Measurements from ENCODE around the gene SHISA5.
"Not testable (repeated sequence)": the region's sequence is repeated elsewhere in the genome, so short reads cannot be mapped to it uniquely, and the experiment has no call there.

The SHISA5 gene

DNA sequence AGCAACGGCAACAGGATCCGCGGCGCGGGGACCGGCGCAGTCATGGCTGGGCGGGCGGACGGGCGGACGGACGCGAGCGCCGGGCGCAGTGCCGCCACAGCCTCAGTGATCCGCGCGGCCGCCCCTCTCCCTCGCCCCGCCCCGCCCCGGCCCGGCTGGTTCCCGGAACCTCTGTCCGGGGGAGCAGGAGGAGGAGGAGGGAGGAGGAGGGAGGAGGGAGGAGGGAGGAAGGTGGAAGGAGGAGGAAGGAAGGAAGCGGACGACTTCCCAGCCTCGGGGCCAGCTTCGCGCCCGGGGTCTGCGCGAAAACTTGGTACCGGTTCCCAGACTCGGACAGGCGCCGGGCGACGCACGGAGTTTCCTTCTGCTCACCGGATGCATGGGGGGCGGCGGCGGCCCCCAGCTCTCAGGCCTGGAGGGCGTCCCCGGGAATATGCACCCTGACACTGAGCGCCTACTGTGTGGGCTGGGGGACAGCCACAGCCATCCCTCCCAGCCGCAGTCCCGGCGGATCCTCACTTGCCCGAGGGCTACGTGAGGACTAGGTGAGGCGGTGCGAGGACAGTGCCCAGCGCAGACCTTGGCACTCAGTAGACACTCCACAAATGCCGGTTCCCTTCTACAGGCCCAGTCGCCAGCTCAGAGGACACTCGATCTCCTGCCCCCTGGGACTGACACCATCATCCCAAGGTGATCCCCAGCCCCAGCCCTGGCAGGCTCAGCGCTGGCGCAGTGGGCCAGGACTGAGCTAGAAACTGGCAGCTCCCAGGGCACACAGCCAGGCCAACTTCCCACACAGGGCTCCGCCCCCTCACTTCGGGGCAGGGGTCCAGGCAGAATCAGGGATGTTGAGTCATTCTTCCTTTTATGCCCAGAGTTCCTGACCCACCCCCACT is at the start of gene SHISA5:
TSS of gene SHISA5 (minus strand) at position 124 of the 896 bp plus-strand sequence. CDS start at position 44, 80 bp downstream.
- peak; percentile 41 to 59 for DNase-seq

GRCh38 chr3:48553361-48553760 is 49.4 kb upstream of the SHISA5 start:
- no peak for DNase-seq

DNA sequence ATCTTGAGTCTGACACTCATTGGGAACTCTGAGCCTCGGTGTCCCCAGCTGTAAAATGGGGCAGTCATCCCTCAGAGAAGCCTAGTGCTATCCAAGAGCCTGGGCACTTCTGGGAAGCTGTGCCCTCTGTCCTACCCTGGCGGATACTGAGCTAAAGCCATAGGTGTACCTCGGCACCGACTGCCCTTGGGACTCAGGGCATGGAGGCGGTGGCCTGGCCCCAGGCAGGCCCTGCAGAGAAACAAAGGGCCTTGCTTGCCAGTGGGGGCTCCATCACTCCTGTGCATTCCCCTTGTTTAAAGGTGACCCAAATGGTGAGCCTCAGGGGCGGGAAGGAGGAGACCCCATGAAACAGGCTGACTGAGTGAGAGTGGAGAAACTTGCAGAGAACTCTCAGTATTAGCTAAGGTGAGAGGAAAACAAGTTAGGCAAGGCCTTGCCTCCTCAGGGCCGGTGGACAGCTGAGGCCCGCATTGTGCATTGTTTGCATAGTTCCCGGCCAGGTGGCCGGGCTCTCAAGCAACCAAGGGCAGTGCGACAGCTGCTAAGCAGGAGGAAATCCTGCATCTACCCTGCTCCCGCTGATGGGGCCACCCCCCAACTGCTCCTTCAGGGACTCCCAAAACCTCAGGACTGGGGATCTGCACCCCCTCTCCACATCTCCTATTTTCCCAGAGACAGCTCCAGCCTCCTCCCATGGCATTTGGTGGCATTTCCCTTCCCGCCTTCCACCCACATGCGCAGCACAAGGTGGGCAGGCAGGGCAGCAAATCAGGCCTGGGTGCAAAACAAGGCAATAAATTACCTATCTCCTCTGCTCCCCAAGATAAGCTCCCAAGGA is 48.4 kb upstream of the SHISA5 start:
- no peak for DNase-seq

GRCh38 chr3:48551651-48552050 is 47.7 kb upstream of the SHISA5 start:
- not testable (repeated sequence) for DNase-seq

DNA sequence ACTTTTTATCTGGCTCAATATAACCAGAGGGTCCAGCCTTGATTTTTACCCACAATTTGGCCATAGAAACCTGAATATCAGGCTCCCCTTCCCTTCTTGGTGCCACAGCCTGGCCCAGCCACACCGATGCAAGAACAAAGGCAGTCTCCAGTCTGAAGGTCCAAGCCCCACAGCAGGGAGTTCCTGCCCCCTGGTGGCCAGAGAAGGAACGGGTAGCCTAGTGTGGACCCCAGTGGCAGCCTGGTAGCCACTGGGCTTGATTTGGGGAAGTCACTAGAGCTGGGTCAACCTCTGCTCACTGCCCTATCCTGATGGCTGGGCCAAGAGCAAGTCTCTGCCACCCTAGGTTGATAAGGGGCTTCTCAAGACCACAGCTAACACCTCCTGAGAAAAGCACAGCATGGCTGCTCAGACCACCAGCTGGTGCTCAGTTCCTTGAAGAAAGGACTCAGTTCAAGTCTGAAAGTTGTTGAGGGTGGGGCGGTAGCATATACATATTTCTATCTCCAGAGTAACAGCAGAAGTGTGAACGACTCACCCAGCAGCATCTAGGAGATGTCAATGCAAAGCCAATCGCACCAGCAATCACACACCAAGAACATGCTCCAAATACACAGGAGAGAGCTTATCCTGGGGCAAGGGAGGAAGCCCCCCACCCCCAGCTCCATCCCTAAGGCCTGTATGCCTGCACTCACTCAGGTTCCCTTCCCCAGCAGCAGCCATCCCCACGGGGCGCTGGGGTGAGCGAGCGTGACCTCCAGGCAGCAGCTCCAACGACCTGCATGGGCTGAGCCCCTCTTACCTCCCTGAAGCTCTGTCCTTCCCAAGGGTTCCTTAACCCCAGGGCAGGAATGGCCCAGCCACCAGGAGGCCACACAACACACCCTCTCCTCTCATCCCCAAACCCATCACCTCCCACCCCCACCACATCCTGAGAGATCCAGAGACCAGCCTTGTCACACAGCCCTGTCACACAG is 45.0 kb upstream of the SHISA5 start:
- DNase-seq = peak; percentile 77 to 81

- DNase-seq = no peak
These were observed 44.2 kb upstream of the SHISA5 start for GRCh38 chr3:48548126-48548525.

- DNase-seq = no peak
These were observed 42.3 kb upstream of the SHISA5 start for GRCh38 chr3:48546203-48546829.

DNA sequence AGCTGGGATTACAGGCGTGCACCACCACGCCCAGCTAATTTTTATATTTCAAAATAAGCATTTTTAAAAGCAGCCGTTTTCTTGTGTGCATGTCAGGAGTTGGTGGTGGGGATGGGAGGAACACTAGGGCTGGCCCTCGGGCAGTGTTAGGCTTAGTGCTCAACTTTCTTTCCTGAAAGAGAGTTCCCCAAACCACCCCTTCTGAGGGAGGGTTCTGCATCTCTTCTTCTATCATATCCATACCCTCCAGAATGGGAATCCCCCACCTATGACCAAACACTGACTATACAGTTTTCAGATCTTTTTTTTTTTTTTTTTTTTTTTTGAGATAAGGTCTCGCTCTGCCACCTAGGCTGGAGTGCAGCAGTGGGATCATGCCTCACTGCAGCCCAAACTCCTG is 40.2 kb upstream of the SHISA5 start:
- DNase-seq = no peak

DNA sequence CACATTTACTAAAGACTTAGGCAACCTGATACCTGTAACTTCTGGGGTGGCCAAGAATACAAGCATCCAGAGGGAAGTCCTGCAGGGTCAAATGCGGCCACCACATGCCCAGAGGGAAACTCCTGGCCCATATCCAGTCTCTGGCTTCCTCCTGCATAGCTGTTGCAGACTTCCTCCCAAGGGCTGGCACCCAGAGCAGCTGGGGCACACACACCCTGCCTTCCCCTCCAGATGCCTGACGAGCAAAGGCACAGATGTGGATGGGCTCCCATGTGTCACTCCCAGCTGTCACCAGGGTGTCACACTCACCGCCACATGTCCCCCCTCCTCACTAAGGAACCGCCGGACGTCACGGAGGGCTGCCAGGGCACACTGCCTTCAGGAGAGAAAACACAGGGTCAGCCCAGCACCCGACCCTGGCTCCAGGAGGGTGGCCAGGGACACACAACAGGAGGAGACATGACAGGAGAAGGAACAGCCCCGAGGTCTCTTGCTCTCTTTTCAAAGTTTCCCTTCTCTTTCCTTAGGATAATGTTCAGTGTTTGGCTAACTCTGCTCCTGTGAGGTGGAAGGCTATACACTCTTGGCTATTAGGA is 39.4 kb upstream of the SHISA5 start:
- no peak for DNase-seq

- DNase-seq = no peak
These were observed 34.5 kb upstream of the SHISA5 start for GRCh38 chr3:48538451-48538850.

- no peak for DNase-seq
These were observed 32.8 kb upstream of the SHISA5 start for GRCh38 chr3:48536785-48537184.

DNA sequence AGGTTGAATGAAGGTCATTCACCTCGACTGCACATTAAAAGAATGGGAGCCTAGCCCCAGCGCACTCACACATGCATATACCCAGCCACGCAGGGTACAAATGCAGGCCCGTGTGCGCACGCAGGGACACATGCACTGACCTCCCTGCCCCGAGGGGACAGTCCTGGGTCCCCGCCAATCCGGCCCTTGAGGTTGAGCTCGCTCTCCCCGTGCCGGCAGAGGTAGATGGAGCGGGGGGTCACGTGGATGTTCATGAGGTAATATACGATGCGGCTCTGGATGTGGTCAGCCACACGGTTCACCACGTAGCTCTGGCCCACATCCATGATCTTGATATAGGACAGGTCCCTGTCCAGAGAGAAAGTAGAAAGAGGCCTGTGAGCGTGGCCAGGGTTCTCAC is 32.1 kb upstream of the SHISA5 start:
- DNase-seq = no peak

GRCh38 chr3:48535578-48535977 is 31.6 kb upstream of the SHISA5 start:
- DNase-seq = no peak

- no peak for DNase-seq
These were observed 29.0 kb upstream of the SHISA5 start for GRCh38 chr3:48532977-48533337.

- DNase-seq = no peak
These were observed 28.4 kb upstream of the SHISA5 start for GRCh38 chr3:48532271-48532976.

GRCh38 chr3:48530701-48531100 is 26.7 kb upstream of the SHISA5 start:
- not testable (repeated sequence) for DNase-seq

DNA sequence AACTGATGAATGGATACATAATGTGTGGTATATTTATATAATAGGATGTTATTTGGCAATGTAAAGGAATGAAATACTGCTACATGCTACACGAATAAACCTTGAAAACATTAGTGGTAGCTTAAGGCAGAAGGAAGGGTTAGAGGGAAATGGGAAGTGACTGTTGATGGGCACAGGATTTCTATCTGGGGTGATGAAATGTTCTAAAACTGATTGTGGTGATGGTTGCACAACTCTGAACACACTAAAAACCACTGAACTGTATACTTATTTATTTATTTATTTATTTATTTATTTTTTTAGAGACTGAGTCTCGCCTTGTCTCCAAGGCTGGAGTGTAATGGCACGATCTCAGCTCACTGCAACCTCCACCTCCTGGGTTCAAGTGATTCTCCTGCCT is 24.8 kb upstream of the SHISA5 start:
- DNase-seq = no peak

- DNase-seq = no peak
These were observed 24.1 kb upstream of the SHISA5 start for GRCh38 chr3:48528048-48528447.

DNA sequence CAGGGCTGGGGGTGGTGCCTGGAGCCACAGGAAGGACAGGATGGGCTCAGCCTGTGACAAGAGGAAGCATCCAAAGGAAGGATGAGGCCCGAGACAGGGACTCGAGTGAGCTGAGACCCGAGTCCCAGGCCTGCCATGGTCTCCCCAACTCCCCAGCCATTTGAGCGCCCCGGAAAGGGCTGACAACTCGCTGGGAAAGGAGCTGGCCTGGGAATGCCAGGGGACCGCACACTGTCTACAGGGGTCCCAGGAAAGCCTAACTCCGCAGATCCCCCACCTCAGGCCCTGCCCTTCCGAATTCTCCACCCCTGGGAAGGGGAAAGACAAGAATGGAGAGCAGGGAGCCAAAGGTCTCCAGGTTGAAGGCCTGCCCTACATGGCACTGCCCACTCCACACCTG is 21.0 kb upstream of the SHISA5 start:
- no peak for DNase-seq

- no peak for DNase-seq
These were observed 17.7 kb upstream of the SHISA5 start for GRCh38 chr3:48521635-48522034.

DNA sequence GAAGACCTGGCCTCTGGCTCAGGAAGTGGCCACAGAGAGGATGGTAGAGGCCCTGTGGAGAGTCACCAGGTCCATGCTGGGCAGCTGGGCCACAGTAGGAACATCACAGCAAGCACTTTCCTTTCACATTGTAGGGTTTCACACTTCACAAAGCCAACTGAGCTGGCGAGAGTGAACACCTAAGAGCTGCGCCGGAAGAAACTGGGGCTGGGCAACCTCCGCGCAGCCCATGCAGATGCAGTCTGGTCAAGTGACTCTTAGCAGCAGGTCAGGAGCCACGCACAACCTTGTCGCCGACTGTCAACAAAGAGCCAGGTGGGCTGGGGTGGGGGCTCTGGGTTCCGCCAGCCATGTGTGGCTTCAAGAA is 15.3 kb upstream of the SHISA5 start:
- no peak for DNase-seq

Measured in stimulated activated CD4-positive, alpha-beta T cell treated with anti-CD3 and anti-CD28 coated beads, Interleukin-4, amount 100 ng/mL, for 4 hours (primary cell).